Vagina (tissue), 2 donors: ENCODE data around the gene ALDH1A1.

Experiments
- CTCF ChIP-seq, 3 experiments: fragments of 450-650 bp in 2 of 3; fragments of 200-600 bp in 1 of 3; sonication (generic) in 1 of 3; IDR thresholded peaks; one replicate each; pipeline ENCODE4 v1.5.1; 2017 to 2019; ENCODE audit warnings: antibody characterized with exemption in 3 of 3, mild to moderate bottlenecking in 2 of 3, moderate library complexity in 2 of 3
- POLR2A ChIP-seq, 2 donors: fragments of 450-650 bp; IDR thresholded peaks; one replicate each; pipeline ENCODE4 v1.6.1; 2017; ENCODE audit warnings: antibody characterized with exemption in 2 of 2, mild to moderate bottlenecking in 2 of 2, moderate library complexity in 2 of 2

- TF ChIP-seq CTCF (IDR thresholded peaks at IDR 0.05) (no peak), POLR2A (IDR thresholded peaks at IDR 0.05) (no peak)
Measured at GRCh38 chr9:72921888-72922654, 30.8 kb downstream of the ALDH1A1 start.
